DMS153 (cell line): ENCODE results near the gene CCDC93.
"Not testable (repeated sequence)": the region's sequence is repeated elsewhere in the genome, so short reads cannot be mapped to it uniquely, and the experiment has no call there.

Source experiments
- DNase-seq: peaks from one replicate; lab custom pipeline; 2025; lab: John Stamatoyannopoulos, UW

Gene CCDC93

GRCh38 chr2:117952701-117953100, 61.2 kb downstream of the CCDC93 start:
- DNase-seq, result no peak

- no peak for DNase-seq
These were observed 61.6 kb downstream of the CCDC93 start for GRCh38 chr2:117952228-117952627.

- DNase-seq, result no peak
These were observed 64.1 kb downstream of the CCDC93 start for GRCh38 chr2:117949806-117950205.

- DNase-seq, result no peak
These were observed 65.3 kb downstream of the CCDC93 start for GRCh38 chr2:117948615-117949014.

- no peak for DNase-seq
These were observed 68.6 kb downstream of the CCDC93 start for GRCh38 chr2:117945296-117945695.

GRCh38 chr2:117944816-117945215, 69.1 kb downstream of the CCDC93 start:
- no peak for DNase-seq

- DNase-seq, result no peak
These were observed 70.7 kb downstream of the CCDC93 start for GRCh38 chr2:117943013-117943672.

- DNase-seq, result no peak
These were observed 71.3 kb downstream of the CCDC93 start for GRCh38 chr2:117942551-117942950.

GRCh38 chr2:117941693-117942092, 72.2 kb downstream of the CCDC93 start:
- DNase-seq, result no peak

- DNase-seq, result no peak
These were observed 73.4 kb downstream of the CCDC93 start for GRCh38 chr2:117940436-117940835.

- no peak for DNase-seq
These were observed 75.3 kb downstream of the CCDC93 start for GRCh38 chr2:117938611-117939010.

GRCh38 chr2:117936871-117937428, 76.9 kb downstream of the CCDC93 start:
- DNase-seq, result no peak

- no peak for DNase-seq
These were observed 77.9 kb downstream of the CCDC93 start for GRCh38 chr2:117935954-117936353.

GRCh38 chr2:117935456-117935855, 78.4 kb downstream of the CCDC93 start:
- no peak for DNase-seq

- no peak for DNase-seq
These were observed 80.0 kb downstream of the CCDC93 start for GRCh38 chr2:117933884-117934354.

- DNase-seq, result no peak
These were observed 81.9 kb downstream of the CCDC93 start for GRCh38 chr2:117931978-117932377.

- no peak for DNase-seq
These were observed 82.6 kb downstream of the CCDC93 start for GRCh38 chr2:117931266-117931665.

GRCh38 chr2:117930775-117931174, 83.1 kb downstream of the CCDC93 start:
- DNase-seq, result no peak

- not testable (repeated sequence) for DNase-seq
These were observed 90.4 kb downstream of the CCDC93 start for GRCh38 chr2:117923471-117923870.

- no peak for DNase-seq
These were observed 92.3 kb downstream of the CCDC93 start for GRCh38 chr2:117921520-117921919.

- no peak for DNase-seq
These were observed 95.3 kb downstream of the CCDC93 start for GRCh38 chr2:117918608-117919007.

GRCh38 chr2:117917223-117917917, 96.5 kb downstream of the CCDC93 start:
- no peak for DNase-seq

GRCh38 chr2:117902933-117903332, 110.9 kb downstream of the CCDC93 start:
- no peak for DNase-seq
